HG03575 (cell line): Measurements from ENCODE around the gene DNHD1.

ENCODE experiments used
- ATAC-seq: cut with Tn5 transposase; IDR thresholded peaks from one replicate; pipeline ENCODE4 v1.9.1; 2021; ENCODE audit not compliant: unreplicated experiment, insufficient number of reproducible peaks, low FRiP score; ENCODE audit errors: extremely low read depth

DNHD1 gene

DNA sequence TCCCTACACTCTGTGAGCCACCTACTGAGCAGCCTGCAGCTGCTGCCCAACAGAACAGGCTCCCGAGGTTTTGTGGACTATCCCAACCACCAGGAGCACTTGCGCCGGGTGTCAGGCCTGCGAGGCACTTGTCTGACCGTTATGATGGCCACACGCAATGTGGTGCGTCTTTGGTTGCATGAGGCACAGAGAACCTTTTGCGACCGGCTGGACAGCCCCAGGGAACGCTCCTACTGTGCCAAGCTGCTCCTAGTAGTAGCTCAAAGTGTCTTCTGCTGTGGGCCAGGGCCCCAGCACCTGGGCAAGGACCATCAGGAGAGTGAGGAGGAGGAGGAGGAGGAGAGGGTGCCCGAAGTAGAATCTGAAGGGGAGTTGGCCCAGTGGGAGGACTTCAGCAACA lies 60.0 kb downstream of the DNHD1 start:
- ATAC-seq: no peak

DNA sequence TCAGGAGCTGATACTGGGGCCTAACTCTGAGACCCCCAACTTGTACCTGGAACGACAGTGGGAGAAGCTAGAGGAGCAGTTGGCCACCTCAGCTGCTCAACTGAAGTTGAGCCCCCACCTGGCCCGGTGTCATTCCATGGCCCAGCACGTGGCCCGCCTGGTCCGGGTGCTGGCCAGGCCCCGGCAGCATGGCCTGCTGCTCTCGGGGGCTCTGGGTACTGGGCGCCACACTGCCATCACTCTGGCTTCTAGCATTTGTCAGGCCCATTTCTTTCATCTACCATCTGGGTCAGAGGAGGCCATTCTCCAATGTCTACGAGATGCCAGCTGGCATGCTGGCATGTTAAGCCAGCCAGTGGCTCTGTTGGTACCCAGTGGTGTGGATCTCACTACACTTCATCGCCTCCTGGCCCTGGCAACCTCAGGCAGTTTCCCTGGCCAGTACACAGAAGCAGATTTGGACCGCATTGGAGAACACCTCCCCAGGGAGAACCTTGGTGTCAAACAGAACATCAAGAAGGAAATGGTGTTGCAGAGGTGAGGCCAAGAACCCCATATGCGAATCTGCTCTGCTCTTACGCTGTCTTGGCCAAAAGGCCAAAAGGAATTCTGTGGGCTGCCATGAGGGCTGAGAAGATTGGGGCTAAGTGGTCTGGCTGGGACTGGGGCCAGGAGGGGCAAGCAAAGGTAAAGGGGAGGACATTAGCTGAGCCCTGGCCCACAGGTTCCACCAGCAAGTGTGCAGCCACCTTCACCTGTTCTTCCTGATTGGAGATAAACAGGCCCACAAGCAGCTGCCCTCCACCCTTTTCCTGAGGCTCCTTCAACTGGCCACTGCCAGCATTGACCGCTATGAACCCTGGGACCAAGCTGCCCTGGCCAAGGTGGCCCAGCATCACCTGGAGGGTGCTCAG lies 60.9 kb downstream of the DNHD1 start:
- no peak for ATAC-seq

DNA sequence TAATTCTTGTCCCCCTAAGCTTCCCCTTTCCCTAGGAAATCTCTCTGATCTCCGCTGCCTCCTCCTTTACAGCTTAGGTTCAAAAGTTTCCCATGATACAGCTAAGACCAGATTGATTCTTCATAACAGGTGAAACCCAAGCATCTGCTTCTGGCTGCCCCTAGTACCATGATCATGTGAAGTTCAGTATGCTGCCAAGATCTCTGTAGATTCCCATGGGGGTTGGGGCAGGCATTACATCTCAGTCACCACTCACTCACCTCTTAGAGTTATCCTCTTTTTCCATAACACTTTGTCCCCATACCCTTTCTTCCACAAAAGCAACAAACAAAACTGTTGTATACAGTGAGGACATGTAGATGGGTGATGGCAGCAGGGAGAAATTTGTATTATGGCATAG lies 62.3 kb downstream of the DNHD1 start:
- ATAC-seq: no peak

DNA sequence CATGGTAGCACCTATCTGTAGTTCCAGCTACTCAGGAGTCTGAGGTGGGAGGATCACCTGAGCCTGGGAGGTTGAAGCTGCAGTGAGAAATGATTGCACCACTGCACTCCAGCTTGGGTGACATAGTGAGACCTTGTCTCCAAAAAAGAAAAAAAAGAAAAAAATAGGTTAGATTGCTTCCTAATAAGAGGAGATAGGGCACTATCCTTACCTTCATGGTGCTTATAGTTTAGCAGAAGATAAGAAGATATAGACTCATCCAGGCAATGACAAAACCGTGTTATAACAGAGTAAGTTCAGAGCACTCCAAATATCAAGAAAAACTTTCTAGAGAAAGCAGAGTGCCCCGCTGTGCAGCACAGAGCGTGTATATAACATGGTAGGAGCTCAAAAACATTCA lies 64.2 kb downstream of the DNHD1 start:
- no peak for ATAC-seq

DNA sequence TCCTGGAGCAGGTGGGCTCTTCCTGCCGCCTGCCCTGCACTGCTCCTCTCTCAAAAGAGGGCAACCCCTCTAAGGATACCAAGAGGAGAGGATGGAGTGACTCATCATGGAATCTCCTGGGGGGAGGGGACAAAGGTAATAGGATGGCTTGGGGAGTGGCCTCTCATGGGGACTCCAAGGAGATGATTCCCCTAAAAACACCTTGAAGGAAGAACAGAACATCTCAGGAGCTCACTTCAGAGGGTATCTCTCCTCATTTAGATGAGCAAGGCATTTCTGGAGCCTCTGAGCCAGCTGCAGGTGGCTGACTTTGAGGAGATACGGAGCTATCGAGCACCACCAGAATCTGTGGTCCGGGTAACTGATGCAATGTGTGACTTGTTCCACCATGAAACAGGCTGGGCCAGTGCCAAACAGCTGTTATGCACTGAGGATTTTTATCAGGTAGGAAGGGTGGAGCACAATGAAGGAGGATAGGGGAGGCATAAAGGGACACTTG lies 66.1 kb downstream of the DNHD1 start:
- ATAC-seq: no peak

DNA sequence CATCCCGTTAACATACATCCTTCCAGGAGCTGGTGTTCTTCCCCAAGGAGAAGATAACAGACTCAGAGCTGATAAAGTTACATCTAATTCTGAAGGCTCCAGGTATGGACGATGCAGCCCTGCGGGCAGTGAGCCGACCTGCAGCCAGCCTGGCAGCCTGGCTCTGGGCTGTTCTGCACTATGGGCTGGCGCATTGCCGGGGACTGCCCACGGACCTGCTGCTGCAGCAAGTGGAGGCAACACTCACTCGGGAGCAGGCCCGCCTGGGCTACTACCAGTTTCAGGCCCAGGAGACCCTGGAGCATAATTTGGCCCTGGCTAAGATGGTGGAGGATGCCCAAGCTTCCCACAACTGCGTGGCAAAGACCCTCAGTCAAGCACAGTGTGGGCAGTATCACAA lies 66.6 kb downstream of the DNHD1 start:
- no peak for ATAC-seq

DNA sequence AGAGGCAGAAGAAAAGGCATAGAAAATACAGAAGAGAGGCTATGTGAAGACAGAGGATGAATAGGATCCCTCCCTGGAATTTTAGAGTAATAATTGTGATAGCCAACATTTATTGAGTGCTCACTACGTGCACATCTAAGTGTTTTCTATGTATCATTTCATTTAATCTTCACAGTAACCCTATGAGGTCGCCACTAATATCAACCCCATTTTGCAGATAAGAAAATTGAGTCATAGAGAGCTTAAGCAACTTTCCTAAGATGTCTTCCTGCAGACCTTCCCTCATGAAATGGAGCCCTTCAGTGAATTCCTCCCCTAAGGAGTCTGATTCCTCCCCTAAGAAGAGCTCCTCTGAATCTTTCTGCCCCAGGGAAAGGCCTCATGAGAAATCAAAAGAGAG lies 68.2 kb downstream of the DNHD1 start:
- ATAC-seq: no peak

DNA sequence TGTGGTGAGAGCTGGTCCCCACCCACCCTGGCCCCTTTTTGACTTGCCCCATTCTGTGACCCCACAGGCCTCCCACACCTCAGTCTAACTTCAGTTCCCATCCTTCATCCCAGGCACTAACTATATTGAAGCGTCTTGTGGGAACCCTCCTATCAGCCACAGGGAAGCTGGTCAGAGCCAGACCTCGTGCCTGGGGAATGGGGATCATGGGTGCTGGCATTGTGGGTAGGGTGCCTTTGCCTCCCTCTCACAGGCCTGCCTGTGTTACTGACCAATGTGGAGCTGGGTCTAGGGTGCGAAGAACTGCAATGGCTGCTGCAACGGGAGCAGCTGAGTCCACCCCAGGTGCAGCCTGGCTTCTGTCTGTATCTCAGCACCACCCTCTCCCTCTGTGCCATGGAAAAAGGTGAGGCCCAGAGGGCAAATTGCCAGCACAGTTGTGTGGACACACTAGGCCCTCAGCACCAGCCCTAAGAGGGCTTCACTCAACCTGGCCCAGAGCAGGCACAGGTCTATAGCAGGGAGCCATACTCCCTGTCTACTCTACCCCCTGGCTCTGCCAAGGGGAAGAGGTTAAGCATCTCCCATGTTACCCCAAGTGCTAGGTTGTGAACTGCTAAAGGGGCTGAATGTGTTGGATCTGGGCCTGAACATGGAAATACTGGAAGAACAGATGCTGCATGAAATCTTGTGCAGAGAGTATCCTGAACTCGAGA lies 69.1 kb downstream of the DNHD1 start:
- ATAC-seq: no peak

DNA sequence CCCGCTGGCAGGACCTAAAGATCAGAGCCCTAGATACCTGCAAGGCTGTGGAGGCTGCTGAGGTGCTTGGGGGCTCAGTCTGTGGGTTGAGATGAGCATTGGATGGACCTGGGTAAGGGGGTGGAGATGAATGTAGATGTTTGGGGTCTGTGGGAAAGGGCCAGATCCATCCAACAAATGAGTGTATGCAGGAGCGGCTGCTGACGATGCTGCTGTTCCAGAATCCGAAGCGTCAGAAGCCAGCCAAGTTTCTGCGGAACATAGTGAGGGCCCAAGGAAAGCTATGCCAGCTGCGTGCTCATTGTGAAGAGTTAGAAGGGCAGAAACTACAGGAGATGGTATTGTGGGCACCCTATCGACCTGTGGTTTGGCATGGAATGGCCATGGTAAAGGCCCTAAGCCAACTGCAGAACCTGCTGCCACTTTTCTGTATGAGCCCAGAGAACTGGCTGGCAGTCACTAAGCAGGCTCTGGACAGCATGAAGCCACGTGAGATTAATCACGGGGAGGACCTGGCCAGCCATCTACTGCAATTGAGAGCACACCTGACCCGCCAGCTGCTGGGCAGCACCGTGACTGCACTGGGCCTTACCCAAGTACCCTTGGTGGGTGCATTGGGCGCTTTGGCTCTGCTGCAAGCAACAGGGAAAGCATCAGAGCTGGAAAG lies 69.8 kb downstream of the DNHD1 start:
- ATAC-seq: no peak

DNA sequence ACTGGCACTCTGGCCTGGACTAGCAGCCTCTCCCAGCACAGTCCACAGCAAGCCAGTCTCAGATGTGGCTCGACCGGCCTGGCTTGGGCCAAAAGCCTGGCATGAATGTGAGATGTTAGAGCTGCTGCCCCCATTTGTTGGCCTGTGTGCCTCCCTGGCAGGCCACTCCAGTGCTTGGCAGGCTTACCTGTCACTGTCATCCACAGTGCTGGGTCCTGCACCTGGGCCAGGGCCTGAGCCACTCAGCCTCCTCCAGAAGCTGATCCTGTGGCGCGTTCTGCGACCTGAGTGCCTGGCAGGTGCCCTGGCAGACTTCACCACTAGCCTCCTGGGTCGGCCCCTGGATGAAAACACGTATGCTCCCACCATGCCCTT lies 70.3 kb downstream of the DNHD1 start:
- ATAC-seq: no peak

DNA sequence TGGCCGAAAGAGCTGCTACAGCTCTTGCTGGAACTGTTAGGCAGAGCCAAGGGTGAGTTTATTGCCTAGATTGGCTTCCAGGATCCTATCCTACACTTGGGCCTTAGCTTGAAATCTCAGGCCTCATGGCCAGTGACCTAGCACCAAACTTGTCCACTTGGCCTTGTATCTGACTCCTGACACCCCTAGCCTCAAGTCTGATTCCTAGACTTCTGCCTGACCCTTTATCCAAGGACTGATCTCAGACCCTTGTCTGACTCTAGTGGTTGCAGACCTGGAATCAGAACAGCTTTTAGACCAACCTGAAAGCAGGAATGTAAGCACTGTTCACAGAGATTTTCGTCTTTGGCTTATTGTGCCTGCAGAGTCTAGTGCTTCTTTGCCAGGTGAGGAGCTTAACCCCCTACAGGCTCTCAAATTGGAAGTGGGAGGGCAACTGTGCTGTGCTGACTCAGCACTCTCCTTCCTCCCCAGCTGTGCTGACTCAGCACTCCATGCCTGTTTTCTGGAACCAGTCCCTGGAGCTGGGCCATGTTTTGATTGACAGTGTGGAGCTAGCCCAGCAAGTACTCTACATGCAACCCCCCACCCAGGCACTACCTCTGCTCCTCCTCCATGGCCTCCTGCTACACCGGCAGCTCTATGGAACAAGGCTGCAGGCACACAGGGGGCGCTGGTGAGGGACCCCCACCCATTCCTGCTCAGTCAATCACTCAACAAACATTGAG lies 71.3 kb downstream of the DNHD1 start:
- ATAC-seq: no peak

DNA sequence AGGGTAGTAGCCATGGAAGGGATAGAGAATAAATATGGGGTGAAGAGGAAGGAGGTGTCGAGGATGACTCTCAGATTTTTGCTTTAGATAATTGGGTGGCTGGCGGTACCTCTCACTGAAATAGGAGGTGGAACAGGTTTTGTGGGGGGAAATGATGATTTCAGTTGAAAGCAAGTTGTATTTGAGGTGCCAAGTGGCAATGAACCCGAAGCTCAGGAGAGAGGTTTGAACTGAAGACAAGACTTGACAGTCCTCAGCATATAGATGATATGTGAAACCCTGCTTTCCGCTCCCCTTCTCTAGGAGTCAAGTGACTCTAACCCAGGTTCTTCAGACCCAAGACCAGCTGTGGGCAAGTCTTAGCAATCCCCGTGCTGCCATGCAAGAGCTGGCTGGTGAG lies 72.6 kb downstream of the DNHD1 start:
- no peak for ATAC-seq

DNA sequence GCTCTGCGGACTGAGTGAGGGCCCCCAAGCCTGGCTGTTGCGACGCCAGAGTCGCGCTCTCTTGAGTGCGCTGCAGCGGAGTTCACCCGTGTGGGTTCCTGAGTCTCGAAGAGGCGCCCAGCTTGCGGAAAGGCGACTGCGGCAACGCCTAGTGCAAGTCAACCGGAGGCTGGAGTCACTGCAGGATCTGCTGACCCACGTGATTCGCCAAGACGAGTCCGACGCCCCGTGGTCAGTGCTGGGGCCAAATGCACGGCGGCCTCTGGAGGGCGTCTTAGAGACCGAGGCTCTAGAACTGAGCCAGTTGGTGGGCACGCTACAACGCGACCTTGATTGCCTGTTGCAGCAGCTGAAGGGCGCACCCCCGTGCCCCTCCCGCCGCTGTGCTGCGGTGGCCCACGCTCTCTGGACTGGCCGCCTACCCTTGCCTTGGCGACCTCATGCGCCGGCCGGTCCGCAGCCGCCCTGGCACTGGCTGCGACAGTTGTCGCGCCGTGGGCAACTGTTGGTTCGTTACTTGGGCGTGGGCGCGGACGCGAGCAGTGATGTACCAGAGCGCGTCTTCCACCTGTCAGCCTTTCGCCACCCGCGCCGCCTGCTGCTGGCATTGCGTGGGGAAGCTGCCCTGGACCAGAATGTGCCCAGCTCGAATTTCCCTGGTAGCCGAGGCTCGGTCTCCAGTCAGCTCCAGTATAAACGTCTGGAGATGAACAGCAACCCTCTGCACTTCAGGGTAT lies 73.8 kb downstream of the DNHD1 start:
- ATAC-seq: no peak

DNA sequence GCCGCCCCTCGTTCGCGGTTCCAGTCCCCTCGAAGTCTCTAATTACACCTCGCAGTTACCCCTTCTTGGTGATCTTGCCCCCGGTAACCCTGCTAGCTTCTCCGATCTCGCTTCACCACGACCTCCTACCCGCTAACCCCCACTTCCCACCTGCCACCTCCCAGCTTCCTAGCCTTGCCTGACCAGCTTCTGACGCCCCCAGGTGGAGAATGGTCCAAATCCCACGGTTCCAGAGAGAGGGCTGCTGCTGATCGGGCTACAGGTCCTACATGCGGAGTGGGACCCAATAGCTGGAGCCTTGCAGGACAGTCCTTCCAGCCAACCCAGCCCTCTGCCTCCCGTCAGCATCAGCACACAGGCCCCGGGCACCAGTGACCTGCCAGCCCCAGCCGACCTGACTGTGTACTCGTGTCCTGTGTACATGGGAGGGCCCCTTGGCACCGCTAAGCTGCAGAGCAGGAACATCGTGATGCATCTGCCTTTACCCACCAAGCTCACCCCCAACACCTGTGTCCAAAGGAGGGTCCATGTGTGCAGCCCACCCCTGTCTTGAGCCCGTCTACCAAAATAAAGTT lies 74.4 kb downstream of the DNHD1 start:
- no peak for ATAC-seq

DNA sequence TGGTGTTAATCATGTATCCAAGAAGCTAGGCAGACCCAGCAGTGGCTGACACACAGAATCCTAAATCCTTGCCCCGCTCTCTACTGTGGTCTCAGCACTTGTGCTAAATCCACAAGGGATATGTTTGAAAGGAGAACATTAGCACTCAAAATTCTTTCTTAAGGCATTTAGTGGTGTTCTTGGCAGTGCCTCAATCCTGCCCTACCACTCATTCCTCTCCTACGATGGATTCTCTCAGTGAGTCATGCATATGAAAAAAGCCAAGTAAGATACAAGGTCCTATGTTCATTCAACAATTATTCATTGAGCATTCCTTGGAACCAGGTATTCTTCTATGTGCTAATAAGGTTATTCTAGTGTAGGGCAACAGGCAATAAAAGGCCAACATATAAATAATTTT lies 75.1 kb downstream of the DNHD1 start:
- no peak for ATAC-seq

DNA sequence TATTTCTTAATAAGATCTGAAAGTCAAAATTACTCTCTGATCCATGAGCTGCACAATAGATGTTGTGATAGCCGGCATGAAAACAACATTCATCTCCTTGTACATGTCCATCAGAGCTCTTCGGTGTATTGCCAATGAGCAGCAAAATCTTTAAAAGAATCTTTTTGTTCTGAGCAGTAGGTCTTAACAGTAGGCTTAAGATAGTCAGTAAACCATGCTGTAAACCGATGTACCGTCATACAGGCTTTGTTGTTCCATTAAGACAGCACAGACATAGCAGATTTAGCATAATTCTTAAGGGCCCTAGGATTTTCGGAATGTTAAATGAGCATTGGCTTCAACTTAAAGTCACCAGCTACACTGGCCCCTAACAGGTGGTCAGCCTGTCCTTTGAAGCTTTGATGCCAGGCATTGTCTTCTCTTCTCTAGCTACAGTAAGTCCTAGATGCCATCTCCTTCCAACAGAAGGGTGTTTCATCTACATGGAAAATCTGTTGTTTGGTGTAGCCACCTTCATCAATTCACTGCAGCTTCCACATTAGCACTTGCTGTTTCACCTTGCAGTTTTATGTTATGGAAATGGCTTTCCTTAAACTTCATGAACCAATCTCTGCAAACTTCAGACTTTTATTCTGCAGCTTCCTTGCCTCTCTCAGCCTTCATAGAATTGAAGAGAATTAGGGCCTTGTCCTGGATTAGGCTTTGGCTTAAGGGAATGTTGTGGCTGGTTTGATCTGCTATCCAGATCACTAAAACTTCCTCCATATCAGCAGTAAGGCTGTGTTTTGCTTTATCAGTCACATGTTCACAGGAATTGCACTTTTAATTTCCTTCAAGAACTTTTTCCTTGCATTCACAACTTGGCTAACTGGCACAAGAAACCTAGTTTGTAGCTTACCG lies 78.0 kb downstream of the DNHD1 start:
- no peak for ATAC-seq
